ENCODE results near the gene NASP.

NASP gene

GRCh38 chr1:45554198-45554597 lies 29.6 kb upstream of the NASP start:
- no peaks in the 10 kb centered on the region for H3K9me3 ChIP-seq (ENCODE audit: control insufficient read depth, insufficient read depth, low read length)
- no peaks in the 10 kb centered on the region for H3K4me1 ChIP-seq (ENCODE audit: insufficient read depth, low read length)
- peaks cover 14% of the 10 kb centered on the region for H3K36me3 ChIP-seq (ENCODE audit: insufficient read depth, low read length)
- H3K9ac ChIP-seq (ENCODE audit: low read depth, low read length), result no peak overlapping the region

GRCh38 chr1:45557422-45557944 lies 26.4 kb upstream of the NASP start:
- Histone ChIP-seq H3K36me3 (ENCODE audit: insufficient read depth, low read length) (peaks cover 18% of the 10 kb centered on the region), H3K4me1 (ENCODE audit: insufficient read depth, low read length) (no peaks in the 10 kb centered on the region), H3K9me3 (ENCODE audit: control insufficient read depth, insufficient read depth, low read length) (no peaks in the 10 kb centered on the region), H3K9ac (ENCODE audit: low read depth, low read length) (no peak overlapping the region)

- no peaks in the 10 kb centered on the region for H3K4me1 ChIP-seq (ENCODE audit: insufficient read depth, low read length)
- no peaks in the 10 kb centered on the region for H3K9me3 ChIP-seq (ENCODE audit: control insufficient read depth, insufficient read depth, low read length)
- H3K9ac ChIP-seq (ENCODE audit: low read depth, low read length), result no peak overlapping the region
- peaks cover 13% of the 10 kb centered on the region for H3K36me3 ChIP-seq (ENCODE audit: insufficient read depth, low read length)
Observed at GRCh38 chr1:45563843-45564242, 20.0 kb upstream of the NASP start.

- Histone ChIP-seq H3K4me1 (ENCODE audit: insufficient read depth, low read length) (no peaks in the 10 kb centered on the region), H3K9me3 (ENCODE audit: control insufficient read depth, insufficient read depth, low read length) (no peaks in the 10 kb centered on the region), H3K36me3 (ENCODE audit: insufficient read depth, low read length) (peaks cover 16% of the 10 kb centered on the region), H3K9ac (ENCODE audit: low read depth, low read length) (no peak overlapping the region)
Observed at GRCh38 chr1:45566722-45567121, 17.1 kb upstream of the NASP start.

GRCh38 chr1:45567911-45568310 lies 15.9 kb upstream of the NASP start:
- H3K36me3 ChIP-seq (ENCODE audit: insufficient read depth, low read length), result peaks cover 11% of the 10 kb centered on the region
- no peaks in the 10 kb centered on the region for H3K9me3 ChIP-seq (ENCODE audit: control insufficient read depth, insufficient read depth, low read length)
- peaks cover 1% of the 10 kb centered on the region; the same call in 1 of the 2 replicates for H3K4me1 ChIP-seq (ENCODE audit: insufficient read depth, low read length)
- H3K9ac ChIP-seq (ENCODE audit: low read depth, low read length), result no peak overlapping the region

GRCh38 chr1:45568421-45568820 lies 15.4 kb upstream of the NASP start:
- Histone ChIP-seq H3K9me3 (ENCODE audit: control insufficient read depth, insufficient read depth, low read length) (no peaks in the 10 kb centered on the region), H3K36me3 (ENCODE audit: insufficient read depth, low read length) (peaks cover 11% of the 10 kb centered on the region), H3K4me1 (ENCODE audit: insufficient read depth, low read length) (peaks cover 5% of the 10 kb centered on the region; the same call in 1 of the 2 replicates), H3K9ac (ENCODE audit: low read depth, low read length) (no peak overlapping the region)

- Histone ChIP-seq H3K9ac (ENCODE audit: low read depth, low read length) (no peak overlapping the region), H3K9me3 (ENCODE audit: control insufficient read depth, insufficient read depth, low read length) (no peaks in the 10 kb centered on the region), H3K36me3 (ENCODE audit: insufficient read depth, low read length) (peaks cover 11% of the 10 kb centered on the region; the same call in 1 of the 2 replicates), H3K4me1 (ENCODE audit: insufficient read depth, low read length) (peaks cover 13% of the 10 kb centered on the region; the same call in 1 of the 2 replicates)
Observed at GRCh38 chr1:45569571-45569961, 14.3 kb upstream of the NASP start.

GRCh38 chr1:45569962-45570581 lies 13.8 kb upstream of the NASP start:
- peaks cover 13% of the 10 kb centered on the region; the same call in 1 of the 2 replicates for H3K4me1 ChIP-seq (ENCODE audit: insufficient read depth, low read length)
- no peaks in the 10 kb centered on the region for H3K9me3 ChIP-seq (ENCODE audit: control insufficient read depth, insufficient read depth, low read length)
- H3K9ac ChIP-seq (ENCODE audit: low read depth, low read length), result no peak overlapping the region
- H3K36me3 ChIP-seq (ENCODE audit: insufficient read depth, low read length), result peaks cover 11% of the 10 kb centered on the region; the same call in 1 of the 2 replicates

- Histone ChIP-seq H3K4me1 (ENCODE audit: insufficient read depth, low read length) (peaks cover 13% of the 10 kb centered on the region; the same call in 1 of the 2 replicates), H3K36me3 (ENCODE audit: insufficient read depth, low read length) (peaks cover 11% of the 10 kb centered on the region; the same call in 1 of the 2 replicates), H3K9ac (ENCODE audit: low read depth, low read length) (no peak overlapping the region), H3K9me3 (ENCODE audit: control insufficient read depth, insufficient read depth, low read length) (no peaks in the 10 kb centered on the region)
Observed at GRCh38 chr1:45570631-45571030, 13.2 kb upstream of the NASP start.

- Histone ChIP-seq H3K9ac (ENCODE audit: low read depth, low read length) (peak overlapping the region; percentile 28), H3K36me3 (ENCODE audit: insufficient read depth, low read length) (peaks cover 7% of the 10 kb centered on the region; the same call in 1 of the 2 replicates), H3K4me1 (ENCODE audit: insufficient read depth, low read length) (peaks cover 13% of the 10 kb centered on the region; the same call in 1 of the 2 replicates), H3K9me3 (ENCODE audit: control insufficient read depth, insufficient read depth, low read length) (no peaks in the 10 kb centered on the region)
Observed at GRCh38 chr1:45573231-45573804, 10.5 kb upstream of the NASP start.

GRCh38 chr1:45574105-45574626 lies 9.7 kb upstream of the NASP start:
- peaks cover 5% of the 10 kb centered on the region; the same call in 1 of the 2 replicates for H3K36me3 ChIP-seq (ENCODE audit: insufficient read depth, low read length)
- H3K9me3 ChIP-seq (ENCODE audit: control insufficient read depth, insufficient read depth, low read length), result no peaks in the 10 kb centered on the region
- H3K9ac ChIP-seq (ENCODE audit: low read depth, low read length), result no peak overlapping the region
- peaks cover 13% of the 10 kb centered on the region; the same call in 1 of the 2 replicates for H3K4me1 ChIP-seq (ENCODE audit: insufficient read depth, low read length)

- Histone ChIP-seq H3K9me3 (ENCODE audit: control insufficient read depth, insufficient read depth, low read length) (no peaks in the 10 kb centered on the region), H3K36me3 (ENCODE audit: insufficient read depth, low read length) (no peaks in the 10 kb centered on the region; the same call in none of the 2 replicates), H3K9ac (ENCODE audit: low read depth, low read length) (peak overlapping the region; percentile 98), H3K4me1 (ENCODE audit: insufficient read depth, low read length) (peaks cover 5% of the 10 kb centered on the region; the same call in 1 of the 2 replicates)
Observed at GRCh38 chr1:45583264-45583665, 576 bp upstream of the NASP start.

GRCh38 chr1:45584351-45585109 lies 689 bp downstream of the NASP start:
- peaks cover 8% of the 10 kb centered on the region; the same call in 1 of the 2 replicates for H3K4me1 ChIP-seq (ENCODE audit: insufficient read depth, low read length)
- H3K9ac ChIP-seq (ENCODE audit: low read depth, low read length), result peak overlapping the region; percentile 98
- H3K36me3 ChIP-seq (ENCODE audit: insufficient read depth, low read length), result no peaks in the 10 kb centered on the region; the same call in none of the 2 replicates
- no peaks in the 10 kb centered on the region for H3K9me3 ChIP-seq (ENCODE audit: control insufficient read depth, insufficient read depth, low read length)

- Histone ChIP-seq H3K9ac (ENCODE audit: low read depth, low read length) (peak overlapping the region; percentile 98), H3K4me1 (ENCODE audit: insufficient read depth, low read length) (peaks cover 8% of the 10 kb centered on the region; the same call in 1 of the 2 replicates), H3K36me3 (ENCODE audit: insufficient read depth, low read length) (no peaks in the 10 kb centered on the region; the same call in none of the 2 replicates), H3K9me3 (ENCODE audit: control insufficient read depth, insufficient read depth, low read length) (no peaks in the 10 kb centered on the region)
Observed at GRCh38 chr1:45585110-45585426, 1.2 kb downstream of the NASP start.
